ENCODE results near the gene CIDEC. TPM values are rescaled to one million over a fixed set of nuclear protein-coding genes. Genes with fewer than 3 reads are reported as not detected.

The CIDEC gene
- polyA plus RNA-seq, 1 donor: 35.6 TPM

Other genes starting within 250 kb of the CIDEC start
- gene MTMR14, start 230.7 kb downstream of the CIDEC start, polyA plus RNA-seq: 28.5 TPM
- 0.73 TPM for gene CPNE9, start 176.4 kb downstream of the CIDEC start, polyA plus RNA-seq
- gene BRPF1, start 148.5 kb downstream of the CIDEC start, polyA plus RNA-seq: 17.6 TPM
- gene OGG1, start 130.3 kb downstream of the CIDEC start, polyA plus RNA-seq: 114 TPM
- 36.9 TPM for gene CAMK1, start 110.3 kb downstream of the CIDEC start, polyA plus RNA-seq
- 50.0 TPM for gene TADA3, start 87.8 kb downstream of the CIDEC start, polyA plus RNA-seq
- gene ARPC4, start 87.2 kb downstream of the CIDEC start, polyA plus RNA-seq: 166 TPM
- gene TTLL3, start 70.0 kb downstream of the CIDEC start, polyA plus RNA-seq: 97.4 TPM
- 31.8 TPM for gene RPUSD3, start 36.2 kb downstream of the CIDEC start, polyA plus RNA-seq
- gene JAGN1, start 10.4 kb upstream of the CIDEC start, polyA plus RNA-seq: 49.5 TPM
- gene IL17RE, start 22.6 kb upstream of the CIDEC start, polyA plus RNA-seq: 60.9 TPM
- 36.3 TPM for gene IL17RC, start 36.8 kb upstream of the CIDEC start, polyA plus RNA-seq
- 64.8 TPM for gene CRELD1, start 53.6 kb upstream of the CIDEC start, polyA plus RNA-seq
- gene PRRT3, start 72.2 kb upstream of the CIDEC start, polyA plus RNA-seq: 1.8 TPM
- 65.2 TPM for gene EMC3, start 106.6 kb upstream of the CIDEC start, polyA plus RNA-seq
- gene FANCD2, start 146.2 kb upstream of the CIDEC start, polyA plus RNA-seq: 14.5 TPM
- gene FANCD2OS, start 228.0 kb upstream of the CIDEC start, polyA plus RNA-seq: not detected
- gene BRK1, start 235.4 kb upstream of the CIDEC start, polyA plus RNA-seq: 172 TPM

All from large intestine (tissue), 1 donor.